HG03103 (cell line): Measurements from ENCODE around the gene OR2H1.
A peak's percentile ranks its signal among the peaks of the same experiment; 100 is the strongest.

Experiments
- ATAC-seq: cut with Tn5 transposase; IDR thresholded peaks from one replicate; pipeline ENCODE4 v1.9.1; 2021; ENCODE audit warnings: low read depth; ENCODE audit not compliant: unreplicated experiment

The OR2H1 gene

GRCh38 chr6:29507319-29507718, 50.4 kb downstream of the OR2H1 start:
- ATAC-seq, result no peak

DNA sequence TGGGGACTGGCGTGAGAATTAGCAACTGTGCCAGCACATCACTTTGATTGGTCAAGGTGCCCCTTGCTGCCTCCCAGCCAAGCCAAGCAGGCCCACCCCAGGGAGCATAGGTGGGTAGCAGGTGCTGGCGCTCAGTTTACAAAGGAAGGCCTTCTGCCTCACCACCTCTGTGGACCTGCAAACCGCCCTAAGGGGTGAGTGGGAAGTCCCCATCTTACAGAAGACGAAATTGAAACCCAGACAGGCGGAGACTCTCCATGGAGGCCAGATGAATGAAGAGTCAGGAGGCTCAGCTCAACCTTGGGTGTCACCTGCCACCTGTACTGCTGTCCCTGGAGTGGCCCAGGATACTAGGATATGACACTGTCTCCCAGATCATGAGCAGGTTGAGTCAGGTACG, 52.3 kb downstream of the OR2H1 start:
- peak; percentile 61 for ATAC-seq

DNA sequence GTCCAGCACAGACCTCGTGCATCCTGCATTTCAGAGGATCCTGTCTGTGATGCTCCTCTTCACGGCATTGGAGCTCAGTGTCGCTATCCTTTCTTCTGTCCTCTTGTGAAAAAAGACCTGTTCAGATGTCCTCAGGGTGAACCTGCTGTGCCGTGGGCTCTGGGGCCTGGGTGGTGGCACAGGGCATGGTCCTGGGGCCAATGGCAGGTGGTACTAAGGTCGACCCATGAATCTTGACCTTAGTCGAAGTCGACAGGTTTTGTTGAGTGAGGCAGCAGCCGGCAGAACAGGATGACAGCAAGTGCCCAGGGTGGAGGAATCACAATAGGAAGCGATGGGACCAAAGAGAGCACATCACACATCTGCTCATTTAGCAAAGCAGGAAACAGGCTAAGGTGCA, 52.8 kb downstream of the OR2H1 start:
- no peak for ATAC-seq

- no peak for ATAC-seq
Measured at GRCh38 chr6:29510202-29510601, 53.2 kb downstream of the OR2H1 start.

DNA sequence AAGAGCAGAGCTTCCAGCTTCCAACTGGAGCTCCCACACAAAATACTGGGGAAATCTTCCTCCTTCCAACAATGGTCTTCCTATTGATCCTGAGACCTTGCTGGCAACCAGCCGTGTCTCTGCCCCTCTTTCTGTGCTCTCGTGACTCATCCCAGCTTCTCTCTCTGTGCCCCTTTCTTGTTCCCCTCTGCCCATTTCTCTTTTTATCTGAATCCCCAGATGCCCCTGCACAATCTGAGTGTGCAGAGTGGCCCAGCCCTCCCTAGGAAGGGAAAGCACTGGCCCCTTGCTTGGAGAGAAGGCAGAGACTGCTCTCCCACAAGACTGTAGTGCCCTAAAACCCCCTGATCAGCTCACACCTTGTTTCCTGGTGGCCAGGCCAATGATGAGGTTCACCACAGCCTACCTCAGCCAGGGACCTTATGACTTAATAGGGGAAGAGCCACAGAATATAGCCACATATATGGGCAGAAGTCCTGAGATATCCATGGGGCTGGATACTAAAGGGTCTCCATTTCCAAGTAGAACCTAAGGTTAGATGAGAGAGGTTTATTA, 53.9 kb downstream of the OR2H1 start:
- no peak for ATAC-seq
